Stimulated activated CD4-positive, alpha-beta T cell treated with anti-CD3 and anti-CD28 coated beads, TNF-alpha, amount 100 ng/mL, for 48 hours (primary cell): Measurements from ENCODE around the gene DAD1.
"Not testable (repeated sequence)": the region's sequence is repeated elsewhere in the genome, so short reads cannot be mapped to it uniquely, and the experiment has no call there.

Experiments
- DNase-seq, 3 donors: peaks; one replicate each; pipeline ENCODE4 v3.0.0-alpha.2; 2020; ENCODE audit warnings: low read depth in 3 of 3

The DAD1 gene

GRCh38 chr14:22589096-22589839 lies at the start of gene DAD1:
Gene DAD1 (minus strand): TSS chr14:22589224. CDS start chr14:22589157, 67 bp downstream.
- DNase-seq, result peak; percentile 99 to 100 (median 99)

GRCh38 chr14:22635980-22636379 lies 47.0 kb upstream of the DAD1 start:
- not testable (repeated sequence) for DNase-seq

GRCh38 chr14:22634233-22634900 lies 45.3 kb upstream of the DAD1 start:
- no peak for DNase-seq

GRCh38 chr14:22630486-22630885 lies 41.5 kb upstream of the DAD1 start:
- no peak for DNase-seq

- no peak for DNase-seq
Measured at GRCh38 chr14:22630066-22630465, 41.0 kb upstream of the DAD1 start.

- no peak for DNase-seq
Measured at GRCh38 chr14:22629361-22629760, 40.3 kb upstream of the DAD1 start.

GRCh38 chr14:22627506-22628263 lies 38.7 kb upstream of the DAD1 start:
- no peak for DNase-seq

- DNase-seq, result no peak
Measured at GRCh38 chr14:22626590-22626989, 37.6 kb upstream of the DAD1 start.

GRCh38 chr14:22623047-22623446 lies 34.0 kb upstream of the DAD1 start:
- no peak for DNase-seq

GRCh38 chr14:22622255-22622654 lies 33.2 kb upstream of the DAD1 start:
- no peak for DNase-seq

- not testable (repeated sequence) for DNase-seq
Measured at GRCh38 chr14:22615765-22616164, 26.7 kb upstream of the DAD1 start.

GRCh38 chr14:22614240-22614799 lies 25.3 kb upstream of the DAD1 start:
- no peak for DNase-seq

- no peak for DNase-seq
Measured at GRCh38 chr14:22613736-22614239, 24.8 kb upstream of the DAD1 start.

GRCh38 chr14:22613106-22613695 lies 24.2 kb upstream of the DAD1 start:
- no peak for DNase-seq

GRCh38 chr14:22610931-22611330 lies 21.9 kb upstream of the DAD1 start:
- DNase-seq, result no peak

GRCh38 chr14:22607291-22607690 lies 18.3 kb upstream of the DAD1 start:
- DNase-seq, result no peak

- no peak for DNase-seq
Measured at GRCh38 chr14:22606380-22606779, 17.4 kb upstream of the DAD1 start.

GRCh38 chr14:22602862-22603261 lies 13.8 kb upstream of the DAD1 start:
- DNase-seq, result no peak

GRCh38 chr14:22601996-22602395 lies 13.0 kb upstream of the DAD1 start:
- no peak for DNase-seq

GRCh38 chr14:22601456-22601855 lies 12.4 kb upstream of the DAD1 start:
- DNase-seq, result no peak

- DNase-seq, result no peak
Measured at GRCh38 chr14:22600027-22600426, 11.0 kb upstream of the DAD1 start.

GRCh38 chr14:22599349-22599748 lies 10.3 kb upstream of the DAD1 start:
- DNase-seq, result no peak
